GM18517 (cell line): ENCODE measurements around the gene MED15.
"Not testable (repeated sequence)": the region's sequence is repeated elsewhere in the genome, so short reads cannot be mapped to it uniquely, and the experiment has no call there.

Experiments
- ATAC-seq: cut with Tn5 transposase; IDR thresholded peaks from one replicate; pipeline ENCODE4 v1.9.1; 2021; ENCODE audit warnings: mild to moderate bottlenecking, moderate library complexity; ENCODE audit not compliant: unreplicated experiment

The MED15 gene

GRCh38 chr22:20507253-20508066 lies at the start of gene MED15:
TSS of gene MED15 (plus strand) at chr22:20507610. CDS start at chr22:20507679, 69 bp downstream.
- peak; percentile 79 for ATAC-seq

DNA sequence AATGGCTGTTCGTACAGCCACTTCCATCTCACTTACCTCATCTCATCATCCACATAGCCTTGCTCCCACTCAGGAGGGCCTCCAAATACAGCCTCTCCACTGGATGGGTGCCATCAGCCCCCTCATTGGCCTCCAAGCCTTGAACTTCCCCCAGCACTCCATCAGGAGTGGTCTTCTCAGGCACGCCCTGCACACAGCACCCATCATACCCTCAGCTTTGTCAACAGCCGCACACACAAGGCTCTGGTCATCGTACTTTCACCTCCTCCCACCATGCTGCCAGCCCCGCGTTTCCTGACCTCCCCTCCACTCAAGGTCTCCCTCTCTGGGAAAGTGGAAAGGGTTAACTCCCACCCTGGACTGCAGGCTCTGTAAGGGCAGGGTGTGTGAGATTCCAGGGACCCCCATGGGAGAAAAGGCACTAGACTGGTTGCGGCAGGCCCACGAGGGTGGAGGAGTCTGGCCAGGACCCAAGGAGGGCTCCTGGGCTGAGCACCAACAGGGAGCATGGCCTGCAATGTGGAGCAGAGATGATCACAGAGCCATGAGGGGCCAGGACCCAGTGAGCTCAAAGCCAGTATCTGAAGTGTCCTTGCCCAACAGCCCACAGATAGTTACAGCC lies 48.8 kb upstream of the MED15 start:
- no peak for ATAC-seq

DNA sequence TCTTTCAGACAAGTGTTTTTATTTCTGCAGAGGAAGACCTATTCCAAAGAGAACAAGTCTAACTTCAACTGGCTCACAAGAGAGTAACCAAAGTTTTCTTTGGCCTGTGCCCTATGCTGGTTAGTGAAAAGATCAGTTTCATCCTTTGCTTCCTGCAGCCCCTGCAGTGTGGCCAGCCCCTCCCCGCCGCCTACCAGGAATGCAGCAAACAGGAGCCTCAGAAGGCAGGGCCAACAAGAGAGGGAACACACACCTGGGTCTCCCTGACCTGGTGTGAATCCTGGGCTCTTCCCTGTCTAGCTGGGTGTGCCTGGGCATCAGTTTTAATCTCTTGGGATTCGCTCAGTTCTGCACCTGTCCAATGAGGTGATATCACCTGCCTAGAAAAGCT lies 48.3 kb upstream of the MED15 start:
- no peak for ATAC-seq

DNA sequence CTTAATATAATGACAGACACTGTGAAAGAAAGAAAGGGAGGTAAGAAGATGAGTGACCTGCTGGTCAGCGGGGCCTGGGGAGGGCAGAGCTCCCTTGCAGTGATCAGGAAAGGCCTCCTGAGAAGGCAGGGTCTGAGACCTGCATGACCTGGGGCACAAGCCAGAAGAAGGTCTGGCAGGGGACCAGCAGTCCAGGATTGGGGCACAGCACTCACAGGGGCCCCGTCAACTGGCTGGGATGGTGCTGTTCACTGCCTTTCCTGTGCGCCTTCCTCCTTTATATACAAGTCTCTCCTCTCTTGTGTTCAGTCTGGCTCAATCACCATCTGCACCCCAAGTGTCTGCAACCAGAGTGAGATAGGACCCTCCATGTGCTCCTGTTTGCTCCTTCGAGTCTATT lies 47.5 kb upstream of the MED15 start:
- no peak for ATAC-seq

GRCh38 chr22:20463324-20464095 lies 43.9 kb upstream of the MED15 start:
- ATAC-seq, result no peak

DNA sequence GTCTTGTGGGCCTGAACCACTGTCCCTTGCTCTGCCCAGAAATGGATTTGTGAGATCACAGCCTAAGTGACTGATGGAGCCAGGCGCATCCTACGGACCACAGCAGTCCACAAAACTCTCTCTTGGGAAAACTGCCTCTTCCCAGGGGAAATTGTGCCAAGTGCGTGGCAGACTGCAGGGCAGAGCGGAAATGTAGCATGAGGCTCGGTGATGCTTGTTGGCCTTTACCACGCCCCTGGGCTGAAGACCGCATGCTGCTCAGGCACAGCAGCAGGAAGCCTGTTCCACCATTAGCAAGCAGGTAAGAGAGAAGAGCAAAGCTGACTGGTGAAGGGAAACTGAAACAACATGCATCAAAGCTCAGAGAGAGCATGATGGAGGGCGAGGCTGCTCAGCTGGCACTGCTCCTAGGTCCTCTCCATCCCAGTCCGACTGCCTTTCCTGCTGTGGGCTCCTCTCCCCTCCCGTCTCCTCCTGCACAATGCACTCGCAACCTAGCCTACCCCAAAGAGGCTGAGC lies 43.3 kb upstream of the MED15 start:
- no peak for ATAC-seq

- ATAC-seq, result no peak
These were observed 42.3 kb upstream of the MED15 start for GRCh38 chr22:20464912-20465758.

- no peak for ATAC-seq
These were observed 41.7 kb upstream of the MED15 start for GRCh38 chr22:20465759-20466077.

DNA sequence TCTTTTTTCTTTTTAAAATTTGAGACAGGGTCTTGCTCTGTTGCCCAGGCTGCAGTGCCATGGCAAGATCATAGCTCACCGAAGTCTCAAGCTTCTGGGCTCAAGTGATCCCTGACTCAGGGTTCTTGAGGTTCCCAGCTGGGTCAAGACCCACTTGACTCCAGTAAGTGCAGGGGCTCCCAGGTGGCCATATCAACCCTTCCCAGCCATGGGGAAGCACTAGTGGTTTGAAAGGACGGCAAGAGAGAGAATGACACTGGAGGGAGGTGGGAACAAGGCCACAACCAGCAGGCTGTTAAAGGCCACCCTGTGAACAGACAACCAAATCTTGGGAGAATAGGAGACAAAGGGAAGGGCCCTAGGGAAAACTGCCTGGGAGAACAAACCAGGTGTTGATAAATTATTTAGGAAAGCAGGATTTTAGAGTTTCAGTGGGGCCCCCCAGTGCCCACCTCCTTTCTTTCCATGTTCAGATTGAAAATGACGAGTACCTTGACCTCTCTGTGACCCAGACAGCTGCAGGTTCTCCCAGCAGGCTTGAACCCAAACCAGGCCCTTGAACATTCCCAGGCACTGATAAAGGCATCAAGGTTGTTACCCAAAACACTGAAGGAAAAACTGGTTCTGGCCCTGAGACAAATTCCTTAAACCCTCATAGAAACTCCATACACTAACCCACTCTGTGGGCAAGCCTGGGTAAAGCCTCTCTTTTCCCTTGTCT lies 40.6 kb upstream of the MED15 start:
- ATAC-seq, result no peak

DNA sequence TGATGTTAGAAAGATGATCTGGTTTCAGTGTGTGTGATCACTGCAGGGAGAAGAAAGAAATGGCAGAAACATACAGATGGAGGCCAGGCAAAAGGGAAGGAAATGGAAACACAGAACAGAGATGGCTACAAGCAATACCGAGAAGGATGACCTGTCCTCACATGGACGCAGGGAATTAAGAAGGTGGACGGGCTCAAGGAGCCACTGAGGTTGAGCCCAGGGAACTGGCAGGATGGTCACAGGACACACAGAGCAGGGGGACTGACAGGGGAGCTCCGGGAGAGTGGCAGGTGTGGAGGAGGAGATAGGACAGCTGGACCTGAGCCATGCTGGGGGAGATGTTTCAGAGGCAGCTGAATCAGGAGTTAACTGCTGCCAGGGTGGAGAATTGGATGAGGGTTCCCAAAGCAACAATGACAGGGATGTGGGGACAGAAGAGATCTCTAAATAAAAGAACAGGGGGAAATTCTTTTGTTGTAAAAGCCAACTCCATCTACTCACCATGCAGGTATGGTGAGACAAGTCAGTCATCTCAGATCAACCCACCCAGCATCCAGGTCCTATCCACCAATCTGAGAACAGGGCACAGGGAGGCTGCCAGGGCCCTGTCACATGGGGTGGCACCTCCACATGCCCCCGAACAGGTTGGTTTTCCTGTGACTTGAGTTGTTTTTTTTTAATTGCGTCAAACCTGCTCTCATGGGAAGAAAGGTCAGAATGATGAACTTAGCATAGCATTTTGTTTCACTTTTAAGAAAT lies 38.1 kb upstream of the MED15 start:
- no peak for ATAC-seq

DNA sequence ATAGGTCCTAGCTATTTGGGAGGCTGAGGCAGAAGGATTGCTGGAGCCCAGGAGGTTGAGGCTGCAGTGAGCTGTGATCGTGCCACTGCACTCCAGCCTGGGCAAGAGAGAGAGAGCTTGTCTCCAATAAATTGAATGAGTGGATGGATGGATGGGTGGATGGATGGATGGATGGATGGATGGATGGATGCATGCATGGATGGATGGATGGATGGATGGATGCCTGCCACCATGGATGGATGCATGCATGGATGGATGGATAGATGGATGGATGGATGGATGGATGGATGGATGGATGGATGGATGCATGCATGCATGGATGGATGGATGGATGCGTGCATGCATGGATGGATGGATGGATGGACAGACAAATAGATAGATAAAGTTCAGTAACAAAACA lies 36.9 kb upstream of the MED15 start:
- ATAC-seq, result not testable (repeated sequence)

DNA sequence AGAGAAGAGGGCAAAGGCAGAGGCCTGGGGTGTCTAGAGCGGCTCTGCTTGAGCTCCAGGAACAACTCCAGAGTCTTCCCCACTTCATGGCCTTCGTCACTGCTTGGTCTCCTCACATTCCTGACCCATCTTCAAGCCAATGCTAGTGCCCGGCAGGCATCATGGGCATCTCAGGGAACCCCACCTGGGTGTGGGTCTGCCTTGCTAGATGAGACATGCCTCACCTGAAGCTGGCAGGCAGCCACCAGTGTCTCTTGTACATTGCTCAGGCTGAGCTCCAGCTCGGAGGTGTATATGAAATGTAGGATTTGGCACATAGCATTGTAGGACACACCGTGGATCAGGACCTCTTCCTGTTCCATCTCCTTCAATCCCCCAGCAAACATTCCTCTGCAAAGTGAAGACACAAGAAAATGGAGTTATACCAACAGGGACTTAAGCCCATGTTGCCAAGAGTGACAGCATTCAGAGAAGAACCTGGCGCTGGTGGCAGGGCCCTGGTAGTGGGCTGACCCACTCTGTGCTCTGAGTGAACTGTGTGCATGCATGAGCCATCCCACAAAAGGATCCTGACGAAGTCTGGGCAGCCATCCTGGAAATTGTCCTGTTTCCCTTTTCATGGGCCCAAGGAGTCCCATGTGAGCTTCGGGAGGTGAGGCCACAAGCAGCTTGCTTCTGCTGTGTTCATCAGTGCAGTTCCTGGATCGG lies 36.1 kb upstream of the MED15 start:
- no peak for ATAC-seq

DNA sequence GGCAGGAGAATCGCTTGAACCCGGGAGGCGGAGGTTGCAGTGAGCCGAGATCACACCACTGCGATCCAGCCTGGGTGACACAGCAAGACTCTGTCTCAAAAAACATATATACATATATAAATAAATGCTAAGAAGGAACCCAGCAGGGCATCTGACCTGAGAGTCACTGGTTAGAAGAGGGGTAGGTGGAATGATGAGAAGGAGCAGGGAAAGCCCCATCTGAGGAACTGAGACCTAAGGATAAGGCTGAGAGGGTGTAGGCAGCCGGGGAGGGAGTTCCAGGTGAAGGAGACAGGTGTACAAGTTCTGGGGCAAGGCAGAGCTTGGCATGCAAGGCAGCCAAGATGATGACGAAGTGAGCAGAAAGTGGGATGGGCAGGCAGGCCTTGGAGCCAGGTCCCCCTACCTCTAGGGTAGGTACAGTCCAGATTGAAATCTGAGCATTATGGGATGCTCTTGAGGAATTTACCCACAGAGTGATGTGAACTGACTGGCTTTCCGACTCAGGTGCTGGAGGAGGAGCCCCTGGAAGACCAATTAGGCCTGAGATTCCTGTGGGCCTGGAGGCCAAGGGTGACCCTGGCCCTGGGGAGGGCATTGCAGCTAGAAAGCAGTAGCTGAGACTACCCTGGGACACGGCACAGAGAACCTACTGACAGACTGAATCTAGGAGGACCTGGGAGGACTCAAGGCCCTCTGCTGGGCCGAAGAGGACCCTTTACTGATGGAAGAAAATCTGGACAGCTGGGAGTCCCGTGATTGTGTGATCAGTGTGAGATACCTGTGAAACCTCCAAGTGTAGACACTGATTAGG lies 34.6 kb upstream of the MED15 start:
- ATAC-seq, result no peak

GRCh38 chr22:20475115-20475436 lies 32.3 kb upstream of the MED15 start:
- no peak for ATAC-seq

DNA sequence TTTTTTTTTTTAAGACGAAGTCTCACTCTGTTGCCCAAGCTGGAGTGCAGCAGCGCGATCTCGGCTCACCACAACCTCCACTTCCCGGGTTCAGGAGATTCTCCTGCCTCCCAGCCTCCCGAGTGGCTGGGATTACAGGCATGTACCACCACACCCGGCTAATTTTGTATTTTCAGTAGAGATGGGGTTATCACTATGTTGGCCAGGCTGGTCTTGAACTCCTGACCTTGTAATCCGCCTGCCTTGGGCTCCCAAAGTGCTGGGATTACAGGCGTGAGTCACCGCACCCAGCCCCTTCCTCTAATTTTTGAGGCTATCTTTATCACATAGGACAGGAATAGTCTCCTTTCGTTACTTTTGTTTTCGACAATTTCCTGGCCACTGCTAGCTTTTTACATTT lies 31.8 kb upstream of the MED15 start:
- not testable (repeated sequence) for ATAC-seq

DNA sequence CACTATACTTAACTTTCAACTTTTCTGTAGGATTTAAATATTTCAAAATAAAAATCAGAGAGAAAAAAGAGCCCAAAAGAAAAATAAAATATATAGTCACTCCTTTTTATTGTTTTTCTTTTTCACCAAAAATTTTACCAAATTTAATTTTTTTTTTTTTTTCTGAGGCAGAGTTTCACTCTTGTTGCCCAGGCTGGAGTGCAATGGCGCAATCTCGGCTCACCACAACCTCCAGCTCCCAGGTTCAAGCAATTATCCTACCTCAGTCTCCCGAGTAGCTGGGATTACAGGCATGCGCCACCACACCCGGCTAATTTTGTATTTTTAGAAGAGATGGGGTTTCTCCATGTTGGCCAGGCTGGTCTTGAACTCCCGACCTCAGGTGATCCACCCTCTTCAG lies 29.4 kb upstream of the MED15 start:
- not testable (repeated sequence) for ATAC-seq

- no peak for ATAC-seq
These were observed 27.7 kb upstream of the MED15 start for GRCh38 chr22:20479612-20480196.

GRCh38 chr22:20483143-20483506 lies 24.3 kb upstream of the MED15 start:
- ATAC-seq, result not testable (repeated sequence)
